Left lung (tissue), 10 donors: ENCODE measurements around the gene CDS2. TPM values are rescaled to one million over a fixed set of nuclear protein-coding genes. Genes with fewer than 3 reads are reported as not detected.
A peak's percentile ranks its signal among the peaks of the same experiment; 100 is the strongest.

Experiments used
- ATAC-seq: fragments of 200-7000 bp; cut with Tn5 transposase; one replicate; pipeline ENCODE4 v1.9.1; 2020; ENCODE audit warnings: moderate library complexity
- DNase-seq, 4 donors: peaks; one replicate each; pipeline ENCODE4 v3.0.0-alpha.2; 2013 to 2020
- H3K27ac ChIP-seq, 2 donors: fragments of 200-600 bp; sonication (generic) in 1 of 2; one replicate each; pipeline versions ENCODE4 v1.5.0 to v1.8.0; 2020 to 2021
- H3K27me3 ChIP-seq, 2 donors: fragments of 200-600 bp; sonication (generic) in 1 of 2; one replicate each; pipeline versions ENCODE4 v1.5.0 to v1.8.0; 2020 to 2021
- H3K36me3 ChIP-seq, 2 donors: fragments of 200-600 bp; sonication (generic) in 1 of 2; one replicate each; pipeline versions ENCODE4 v1.5.0 to v1.8.0; 2020 to 2021
- H3K4me1 ChIP-seq, 2 donors: fragments of 200-600 bp; one replicate each; pipeline ENCODE4 v1.8.0; 2021
- H3K4me3 ChIP-seq, 2 donors: fragments of 200-600 bp; sonication (generic) in 1 of 2; one replicate each; pipeline versions ENCODE4 v1.5.0 to v1.8.0; 2020 to 2021; ENCODE audit warnings: mild to moderate bottlenecking in 1 of 2
- H3K9me3 ChIP-seq, 2 donors: fragments of 200-600 bp; sonication (generic) in 1 of 2; one replicate each; pipeline versions ENCODE4 v1.5.0 to v1.8.0; 2020 to 2021
- intact Hi-C, 2 donors: fragments of 100-400 bp; cut with DNase I; formaldehyde crosslinking; loops; one replicate each; pipeline versions ENCODE4 v1.11.2 to v1.14.2; 2022
- polyA plus RNA-seq, 6 donors: library from polyadenylated mRNA; unstranded; fragments of 120-200 nt; gene quantifications; one replicate each; pipeline ENCODE4 v1.2.1, GENCODE V29; 2013; ENCODE audit not compliant: insufficient read length in 6 of 6
- total RNA-seq, 2 donors: library from RNA; stranded (reverse); fragmentation: NEBNext Ultra II Directional; extraction: Animal tissue kit (Norgen Biotek cat#: 25700); gene quantifications; one replicate each; pipeline ENCODE4 v1.2.1, GENCODE V29; 2021
- TF ChIP-seq, protein P1 (sequence below), 2 donors: fragments of 200-600 bp; sonication (generic) in 1 of 2; IDR thresholded peaks; one replicate each; pipeline versions ENCODE4 v1.5.0 to v1.8.0; 2021; ENCODE audit warnings: antibody characterized with exemption in 2 of 2
- donor health status: DM: no; HTN: yes; CAD: no.
- donor health status: DM: no; HTN: no; CAD: no.

Gene CDS2
- total and polyA plus RNA-seq, 8 donors: 26.7 to 61.0 (median 30.4) TPM

DNA sequence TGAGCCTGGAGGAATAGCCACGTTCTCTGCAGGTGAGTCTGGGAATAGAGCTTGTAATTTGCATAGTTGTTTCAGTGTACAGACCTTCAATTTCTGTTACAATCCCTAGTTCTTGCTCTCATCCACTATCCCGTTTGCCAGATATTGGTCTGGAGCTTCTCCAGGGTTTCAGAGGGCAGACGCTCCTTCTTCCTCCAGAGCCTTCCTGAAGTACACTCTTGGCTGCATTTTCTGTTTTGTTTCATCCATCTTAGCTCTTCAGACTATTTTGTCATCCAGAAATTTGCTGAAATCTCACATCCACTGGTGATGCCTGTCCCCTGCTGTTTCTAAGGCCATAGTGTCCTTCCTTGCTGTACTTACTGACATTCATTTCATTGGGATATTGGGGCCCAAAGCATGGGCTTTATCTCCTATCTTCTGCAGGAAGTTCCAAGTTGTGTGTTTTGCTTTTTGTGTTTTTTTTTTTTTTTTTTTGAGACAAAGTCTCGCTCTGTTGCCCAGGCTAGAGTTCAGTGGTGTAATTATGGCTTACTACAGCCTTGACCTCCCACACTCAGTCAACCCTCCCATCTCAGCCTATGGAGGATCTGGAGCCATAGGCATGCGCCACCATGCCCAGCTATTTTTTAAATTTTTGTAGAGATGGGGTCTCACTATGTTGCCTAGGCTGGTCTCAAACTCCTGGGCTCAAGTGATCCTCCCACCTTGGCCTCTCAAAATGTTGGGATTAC is 18.7 kb downstream of the CDS2 start:
- TF ChIP-seq, protein P1, sequence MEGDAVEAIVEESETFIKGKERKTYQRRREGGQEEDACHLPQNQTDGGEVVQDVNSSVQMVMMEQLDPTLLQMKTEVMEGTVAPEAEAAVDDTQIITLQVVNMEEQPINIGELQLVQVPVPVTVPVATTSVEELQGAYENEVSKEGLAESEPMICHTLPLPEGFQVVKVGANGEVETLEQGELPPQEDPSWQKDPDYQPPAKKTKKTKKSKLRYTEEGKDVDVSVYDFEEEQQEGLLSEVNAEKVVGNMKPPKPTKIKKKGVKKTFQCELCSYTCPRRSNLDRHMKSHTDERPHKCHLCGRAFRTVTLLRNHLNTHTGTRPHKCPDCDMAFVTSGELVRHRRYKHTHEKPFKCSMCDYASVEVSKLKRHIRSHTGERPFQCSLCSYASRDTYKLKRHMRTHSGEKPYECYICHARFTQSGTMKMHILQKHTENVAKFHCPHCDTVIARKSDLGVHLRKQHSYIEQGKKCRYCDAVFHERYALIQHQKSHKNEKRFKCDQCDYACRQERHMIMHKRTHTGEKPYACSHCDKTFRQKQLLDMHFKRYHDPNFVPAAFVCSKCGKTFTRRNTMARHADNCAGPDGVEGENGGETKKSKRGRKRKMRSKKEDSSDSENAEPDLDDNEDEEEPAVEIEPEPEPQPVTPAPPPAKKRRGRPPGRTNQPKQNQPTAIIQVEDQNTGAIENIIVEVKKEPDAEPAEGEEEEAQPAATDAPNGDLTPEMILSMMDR (IDR thresholded peaks at IDR 0.05): no peak
- no peak overlapping the region for H3K4me3 ChIP-seq
- peaks cover 6 to 87% of the 10 kb centered on the region in 2 donors for H3K4me1 ChIP-seq
- intact Hi-C loops: no loop called here
- H3K27me3 ChIP-seq: no peaks in the 10 kb centered on the region
- H3K36me3 ChIP-seq: no peaks in the 10 kb centered on the region
- no peak for ATAC-seq
- no peak for DNase-seq
- H3K27ac ChIP-seq: peak overlapping the region in 1 of 2 donors; percentile 76
- H3K9me3 ChIP-seq: no peaks in the 10 kb centered on the region

GRCh38 chr20:5146099-5146668 is 19.4 kb downstream of the CDS2 start:
- H3K27me3 ChIP-seq: no peaks in the 10 kb centered on the region
- DNase-seq (no peak), ATAC-seq (no peak)
- no peak overlapping the region for H3K4me3 ChIP-seq
- H3K9me3 ChIP-seq: no peaks in the 10 kb centered on the region
- intact Hi-C loops: no loop called here
- TF ChIP-seq, protein P1 (IDR thresholded peaks at IDR 0.05): no peak
- peak overlapping the region in 1 of 2 donors; percentile 76 for H3K27ac ChIP-seq
- peaks cover 6 to 91% of the 10 kb centered on the region in 2 donors for H3K4me1 ChIP-seq
- no peaks in the 10 kb centered on the region for H3K36me3 ChIP-seq

DNA sequence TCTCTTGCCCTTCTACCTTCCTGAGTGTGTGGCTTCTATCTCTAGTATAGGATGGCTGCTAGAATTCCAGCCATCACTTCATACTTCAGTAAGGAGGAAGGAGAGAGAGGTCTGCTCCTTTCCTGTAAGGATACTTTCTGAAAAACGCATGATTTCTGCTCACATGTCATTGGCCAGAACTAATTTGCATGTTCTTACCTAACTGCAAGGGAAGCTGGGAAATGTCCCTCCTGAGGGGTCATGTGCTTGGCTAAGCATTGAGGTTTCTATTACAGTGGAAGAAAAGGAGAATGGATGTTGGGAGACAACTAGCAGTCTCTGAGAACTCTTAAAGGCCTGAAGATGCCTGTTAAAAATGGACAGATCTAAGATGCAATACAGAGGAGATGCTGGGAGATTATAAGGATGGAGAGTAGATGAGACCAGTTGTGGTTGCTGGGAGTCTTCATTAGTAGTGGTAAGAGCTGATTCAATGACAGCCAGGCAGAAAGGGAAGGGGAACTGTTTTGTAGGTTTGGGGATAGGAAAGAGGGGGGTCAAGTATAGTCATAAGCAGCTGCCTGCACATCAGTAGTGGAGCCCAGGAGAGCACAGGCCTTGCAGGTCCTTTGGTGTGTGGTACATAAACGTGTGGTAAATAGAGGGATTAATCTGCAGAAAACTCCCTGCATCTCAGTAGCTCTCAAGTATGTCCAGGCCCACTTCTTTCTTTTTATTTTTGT is 20.2 kb downstream of the CDS2 start:
- no peak overlapping the region for H3K4me3 ChIP-seq
- no peak for DNase-seq
- no peak for ATAC-seq

GRCh38 chr20:5148581-5148980 is 21.8 kb downstream of the CDS2 start:
- Histone ChIP-seq H3K36me3 (no peaks in the 10 kb centered on the region), H3K27me3 (no peaks in the 10 kb centered on the region), H3K4me3 (no peak overlapping the region), H3K4me1 (peaks cover 0 to 85% of the 10 kb centered on the region in 2 donors), H3K9me3 (no peaks in the 10 kb centered on the region), H3K27ac (peak overlapping the region in 1 of 2 donors; percentile 76)
- TF ChIP-seq, protein P1 (IDR thresholded peaks at IDR 0.05): no peak
- no peak for ATAC-seq
- intact Hi-C loops: no loop called here
- no peak for DNase-seq

More for the DNA sequence above, 20.2 kb downstream of the CDS2 start:
- TF ChIP-seq, protein P1 (IDR thresholded peaks at IDR 0.05): no peak
- Histone ChIP-seq H3K9me3 (no peaks in the 10 kb centered on the region), H3K27ac (peak overlapping the region in 1 of 2 donors; percentile 76), H3K36me3 (no peaks in the 10 kb centered on the region), H3K4me1 (peaks cover 6 to 89% of the 10 kb centered on the region in 2 donors), H3K27me3 (no peaks in the 10 kb centered on the region)
- intact Hi-C loops: no loop called here

- Histone ChIP-seq H3K9me3 (no peaks in the 10 kb centered on the region), H3K36me3 (no peaks in the 10 kb centered on the region), H3K27ac (no peak overlapping the region), H3K4me3 (no peak overlapping the region), H3K4me1 (peaks cover 0 to 81% of the 10 kb centered on the region in 2 donors), H3K27me3 (no peaks in the 10 kb centered on the region)
- ATAC-seq (no peak), DNase-seq (no peak)
- intact Hi-C loops: no loop called here
- TF ChIP-seq, protein P1 (IDR thresholded peaks at IDR 0.05): no peak
Measured at GRCh38 chr20:5149892-5150225, 23.1 kb downstream of the CDS2 start.
